ENCODE measurements around the gene COX8A.

The COX8A gene

DNA sequence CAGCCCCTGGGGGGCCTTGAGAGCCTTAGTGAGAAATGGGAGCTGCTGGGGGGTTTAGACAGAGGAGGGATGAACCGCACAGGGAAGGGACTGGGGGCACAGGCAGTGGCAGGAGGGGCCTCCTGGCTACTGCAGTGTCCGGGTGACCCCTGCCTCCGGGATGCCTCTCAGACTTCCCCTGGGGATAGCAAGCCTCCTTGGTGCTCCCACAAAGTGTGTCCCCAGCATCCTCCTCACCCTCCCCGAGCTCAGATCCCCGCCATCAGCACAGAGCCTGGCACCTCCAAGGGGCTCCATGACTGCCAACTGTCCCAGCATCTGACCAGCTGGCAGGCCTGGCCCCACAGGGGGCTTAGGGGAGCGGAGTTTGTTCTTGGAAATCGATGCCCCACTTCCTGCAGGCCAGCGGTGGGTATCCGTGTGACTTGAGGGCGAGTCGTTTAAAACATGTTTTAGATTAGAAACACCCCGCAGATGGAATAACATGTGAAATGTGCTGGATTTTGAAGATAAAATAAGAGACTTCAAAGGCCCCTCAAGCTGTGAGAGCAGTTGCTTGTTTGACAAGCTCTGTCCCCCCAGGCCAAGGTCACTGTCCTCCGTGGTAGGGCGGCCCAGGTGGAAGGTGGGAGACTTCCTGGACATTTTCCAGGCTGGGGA lies 47.8 kb downstream of the COX8A start:
- no peak for DNase-seq

DNA sequence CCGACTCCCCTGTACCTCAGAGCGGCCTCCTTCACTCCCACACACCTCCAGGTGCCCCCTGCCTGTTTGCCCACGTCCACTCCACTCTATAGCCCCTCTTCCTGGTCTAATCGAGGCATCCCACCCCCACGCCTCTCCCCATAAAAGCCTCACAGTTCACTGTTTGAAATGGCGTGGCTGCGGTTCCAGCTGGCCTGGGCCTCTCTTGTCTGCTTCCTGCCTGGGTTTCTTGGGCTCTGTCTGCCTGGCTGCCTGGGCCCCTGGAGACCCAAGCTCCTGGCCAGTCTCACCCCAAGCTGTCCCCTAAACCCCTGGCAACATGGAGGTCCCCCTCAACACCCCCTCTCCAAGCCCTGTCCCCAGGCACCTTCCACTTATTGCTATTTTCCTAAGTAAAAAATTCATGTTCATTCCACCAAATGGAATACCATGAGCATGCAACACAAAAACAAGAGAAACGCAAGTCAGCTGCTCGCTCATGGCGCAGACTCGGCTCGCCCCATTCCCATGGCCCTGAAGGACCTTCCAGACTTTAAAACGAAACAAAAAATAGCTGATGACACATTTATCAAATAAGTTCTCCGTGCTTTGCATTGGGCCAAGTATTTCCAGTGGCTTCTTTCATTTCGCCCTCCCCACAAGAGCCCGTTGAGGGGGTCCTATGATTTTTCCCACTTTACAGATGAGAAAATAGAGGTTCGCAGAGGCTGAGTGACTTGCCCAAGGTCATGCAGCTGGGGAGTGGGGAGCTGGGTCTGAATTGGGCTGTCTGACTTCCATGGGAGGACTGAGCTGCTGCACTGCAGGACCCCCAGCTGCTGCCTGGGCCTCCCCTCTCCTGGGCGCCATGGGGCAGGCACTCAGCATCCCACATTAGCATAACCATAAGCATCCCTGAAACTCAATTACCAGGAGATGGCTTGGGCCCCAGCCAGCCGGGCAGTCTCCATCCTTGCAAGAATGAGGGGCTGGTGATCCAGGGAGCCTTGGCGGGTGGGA lies 49.6 kb downstream of the COX8A start:
- DNase-seq: no peak

GRCh38 chr11:64025205-64025604 lies 50.8 kb downstream of the COX8A start:
- DNase-seq: no peak
